OCI-LY1 (cell line): ENCODE data around the gene SLC38A8.

Experiments used
- H2AFZ ChIP-seq: fragments of 200-600 bp; sonication (generic), shearing (Covaris generic); 2 replicates; pipeline ENCODE4 v1.6.0; 2014; ENCODE audit warnings: antibody characterized with exemption, mild to moderate bottlenecking, low read length
- H3F3A ChIP-seq: fragments of 200-600 bp; sonication (generic), shearing (Covaris generic); 2 replicates; pipeline ENCODE4 v1.6.0; 2014; ENCODE audit warnings: mild to moderate bottlenecking, antibody characterized with exemption, low read length, moderate library complexity; ENCODE audit not compliant: insufficient read depth
- H3K27ac ChIP-seq: fragments of 200-600 bp; sonication (generic); 2 replicates; pipeline ENCODE4 v1.5.1; 2014; ENCODE audit warnings: low read length, mixed run types, mild to moderate bottlenecking, low read depth; ENCODE audit not compliant: poor library complexity, severe bottlenecking
- H3K27me3 ChIP-seq: fragments of 200-600 bp; sonication (generic); 2 replicates; pipeline ENCODE4 v1.6.0; 2014; ENCODE audit warnings: antibody characterized with exemption, mild to moderate bottlenecking, low read length, moderate library complexity; ENCODE audit not compliant: insufficient read depth
- H3K36me3 ChIP-seq: fragments of 200-600 bp; sonication (generic); 2 replicates; pipeline ENCODE4 v1.6.1; 2014; ENCODE audit warnings: mild to moderate bottlenecking, antibody characterized with exemption, low read length, moderate library complexity, mixed read lengths; ENCODE audit not compliant: insufficient read depth
- H3K4me1 ChIP-seq: fragments of 200-600 bp; sonication (generic); 2 replicates; pipeline ENCODE4 v1.5.1; 2014; ENCODE audit warnings: mild to moderate bottlenecking, low read length, moderate library complexity; ENCODE audit not compliant: insufficient read depth, severe bottlenecking
- H3K4me2 ChIP-seq: fragments of 200-600 bp; sonication (generic), shearing (Covaris generic); 2 replicates; pipeline ENCODE4 v1.6.1; 2014; ENCODE audit warnings: low read length
- H3K4me3 ChIP-seq: fragments of 200-600 bp; sonication (generic); 2 replicates; pipeline ENCODE4 v1.5.1; 2014; ENCODE audit warnings: low read length, low read depth, mild to moderate bottlenecking, mixed read lengths; ENCODE audit not compliant: poor library complexity, severe bottlenecking
- H3K79me2 ChIP-seq: fragments of 200-600 bp; shearing (Covaris generic); 2 replicates; pipeline ENCODE4 v1.6.1; 2016; ENCODE audit warnings: mixed run types, low read length, mixed read lengths; ENCODE audit not compliant: insufficient read depth
- H3K9ac ChIP-seq: fragments of 200-600 bp; sonication (generic), shearing (Covaris generic); 2 replicates; pipeline ENCODE4 v1.6.1; 2014; ENCODE audit warnings: mild to moderate bottlenecking, low read length, mixed read lengths
- H3K9me2 ChIP-seq: fragments of 200-600 bp; sonication (generic), shearing (Covaris generic); 2 replicates; pipeline ENCODE4 v1.6.1; 2014; ENCODE audit warnings: low read depth, mild to moderate bottlenecking, low read length, mixed read lengths
- H3K9me3 ChIP-seq: fragments of 200-600 bp; shearing (Covaris generic); 2 replicates; pipeline ENCODE4 v1.6.1; 2014; ENCODE audit warnings: low read length, mixed read lengths
- H4K20me1 ChIP-seq: fragments of 200-600 bp; sonication (generic), shearing (Covaris generic); 2 replicates; pipeline ENCODE4 v1.6.0; 2016; ENCODE audit warnings: mild to moderate bottlenecking, low read length; ENCODE audit not compliant: insufficient read depth
- EZH2 ChIP-seq: fragments of 200-600 bp; sonication (generic), shearing (Covaris generic); IDR thresholded peaks from 2 replicates; pipeline ENCODE4 v1.8.0; 2017; ENCODE audit warnings: borderline replicate concordance, mixed run types, mild to moderate bottlenecking, antibody characterized with exemption, low read length, moderate library complexity, mixed read lengths
- TF ChIP-seq, protein P1 (sequence below): fragments of 200-600 bp; sonication (generic), shearing (Covaris generic); IDR thresholded peaks from 2 replicates; pipeline ENCODE4 v1.5.1; 2017; ENCODE audit warnings: mild to moderate bottlenecking, antibody characterized with exemption, low read length, moderate library complexity, mixed read lengths

SLC38A8 gene

DNA sequence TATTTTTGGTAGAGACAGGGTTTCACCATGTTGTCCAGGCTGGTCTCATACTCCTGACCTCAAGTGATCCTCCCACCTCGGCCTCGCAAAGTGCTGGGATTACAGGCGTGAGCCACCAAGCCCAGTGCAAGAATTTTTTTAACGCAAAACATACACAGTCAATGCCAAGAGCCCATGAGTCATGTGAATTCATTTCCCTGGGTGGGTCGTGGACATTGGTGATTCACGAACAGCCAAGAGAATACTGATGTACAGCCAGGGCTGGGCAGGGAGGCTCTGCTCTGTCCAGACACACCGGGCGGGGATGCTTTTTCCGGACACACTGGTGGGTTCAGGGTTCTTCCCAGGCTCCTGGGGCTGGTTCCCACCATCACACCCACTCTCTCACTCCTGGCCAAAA lies 17.7 kb downstream of the SLC38A8 start:
- H4K20me1 ChIP-seq, result no peaks in the 10 kb centered on the region
- H3K79me2 ChIP-seq, result no peaks in the 10 kb centered on the region
- H3K9ac ChIP-seq, result no peak overlapping the region
- TF ChIP-seq EZH2, result no peak
- TF ChIP-seq, protein P1, sequence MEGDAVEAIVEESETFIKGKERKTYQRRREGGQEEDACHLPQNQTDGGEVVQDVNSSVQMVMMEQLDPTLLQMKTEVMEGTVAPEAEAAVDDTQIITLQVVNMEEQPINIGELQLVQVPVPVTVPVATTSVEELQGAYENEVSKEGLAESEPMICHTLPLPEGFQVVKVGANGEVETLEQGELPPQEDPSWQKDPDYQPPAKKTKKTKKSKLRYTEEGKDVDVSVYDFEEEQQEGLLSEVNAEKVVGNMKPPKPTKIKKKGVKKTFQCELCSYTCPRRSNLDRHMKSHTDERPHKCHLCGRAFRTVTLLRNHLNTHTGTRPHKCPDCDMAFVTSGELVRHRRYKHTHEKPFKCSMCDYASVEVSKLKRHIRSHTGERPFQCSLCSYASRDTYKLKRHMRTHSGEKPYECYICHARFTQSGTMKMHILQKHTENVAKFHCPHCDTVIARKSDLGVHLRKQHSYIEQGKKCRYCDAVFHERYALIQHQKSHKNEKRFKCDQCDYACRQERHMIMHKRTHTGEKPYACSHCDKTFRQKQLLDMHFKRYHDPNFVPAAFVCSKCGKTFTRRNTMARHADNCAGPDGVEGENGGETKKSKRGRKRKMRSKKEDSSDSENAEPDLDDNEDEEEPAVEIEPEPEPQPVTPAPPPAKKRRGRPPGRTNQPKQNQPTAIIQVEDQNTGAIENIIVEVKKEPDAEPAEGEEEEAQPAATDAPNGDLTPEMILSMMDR, result no peak
- H3K4me1 ChIP-seq, result no peaks in the 10 kb centered on the region
- peaks cover 11% of the 10 kb centered on the region; the same call in 1 of the 2 replicates for H3K27me3 ChIP-seq
- H3F3A ChIP-seq, result no peaks in the 10 kb centered on the region
- H3K9me2 ChIP-seq, result no peaks in the 10 kb centered on the region
- H2AFZ ChIP-seq, result no peak overlapping the region
- no peak overlapping the region for H3K4me3 ChIP-seq
- H3K4me2 ChIP-seq, result no peak overlapping the region
- H3K27ac ChIP-seq, result no peak overlapping the region
- H3K9me3 ChIP-seq, result peaks cover 10% of the 10 kb centered on the region
- H3K36me3 ChIP-seq, result no peaks in the 10 kb centered on the region; the same call in 1 of the 2 replicates

DNA sequence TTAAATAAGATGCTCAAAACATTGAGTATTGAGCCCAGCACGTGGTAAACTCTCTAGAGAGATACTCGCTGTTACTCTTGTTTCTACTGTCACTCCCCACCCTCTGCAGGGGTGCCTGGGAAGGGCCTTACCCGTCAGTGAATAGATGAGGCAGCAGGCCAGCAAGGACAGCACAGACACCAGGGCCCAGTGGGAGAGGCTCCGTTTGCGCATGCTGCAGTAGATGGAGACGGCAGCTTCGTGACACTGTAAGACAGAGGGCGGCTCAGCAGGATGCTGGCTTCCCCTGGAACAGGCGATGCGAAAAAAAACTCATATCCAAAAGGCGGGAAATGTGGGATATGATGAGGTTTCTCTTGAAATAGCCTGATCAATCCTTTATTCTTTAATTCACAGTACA lies 20.0 kb downstream of the SLC38A8 start:
- Histone ChIP-seq H3K27me3 (peaks cover 11% of the 10 kb centered on the region; the same call in 1 of the 2 replicates), H3K36me3 (no peaks in the 10 kb centered on the region; the same call in 1 of the 2 replicates), H3K27ac (no peak overlapping the region), H3K4me1 (no peaks in the 10 kb centered on the region), H3K4me2 (no peak overlapping the region), H3K9me2 (no peaks in the 10 kb centered on the region), H3K9ac (no peak overlapping the region), H4K20me1 (no peaks in the 10 kb centered on the region), H3F3A (no peaks in the 10 kb centered on the region), H2AFZ (no peak overlapping the region), H3K9me3 (peaks cover 10% of the 10 kb centered on the region), H3K4me3 (no peak overlapping the region), H3K79me2 (no peaks in the 10 kb centered on the region)
- TF ChIP-seq, protein P1, result no peak
- TF ChIP-seq EZH2, result no peak

DNA sequence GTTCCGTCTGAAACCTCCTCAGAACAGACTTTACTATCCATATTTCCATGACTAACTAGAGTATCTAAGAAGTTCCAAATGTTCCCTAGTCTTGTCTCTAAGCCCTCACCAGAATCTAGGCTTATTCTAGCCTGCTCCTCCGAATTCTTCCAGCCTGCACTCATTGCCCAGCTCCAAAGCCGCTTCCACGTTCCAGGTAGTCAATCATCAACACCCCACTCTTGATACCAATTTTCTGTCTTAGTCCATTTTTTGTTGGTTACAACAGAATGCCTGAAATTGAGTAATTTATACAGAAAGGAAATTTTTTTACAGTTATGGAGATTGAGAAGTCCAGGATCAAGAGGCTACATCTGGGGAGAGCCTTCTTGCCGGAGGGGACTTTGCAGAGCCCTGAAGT lies 21.1 kb downstream of the SLC38A8 start:
- no peak overlapping the region for H3K4me2 ChIP-seq
- no peaks in the 10 kb centered on the region for H3K4me1 ChIP-seq
- no peaks in the 10 kb centered on the region for H3K79me2 ChIP-seq
- H3F3A ChIP-seq, result no peaks in the 10 kb centered on the region
- no peaks in the 10 kb centered on the region for H3K9me2 ChIP-seq
- H3K27ac ChIP-seq, result no peak overlapping the region
- no peak overlapping the region for H3K9ac ChIP-seq
- H3K9me3 ChIP-seq, result peaks cover 10% of the 10 kb centered on the region
- H4K20me1 ChIP-seq, result no peaks in the 10 kb centered on the region
- peaks cover 11% of the 10 kb centered on the region; the same call in 1 of the 2 replicates for H3K27me3 ChIP-seq
- no peaks in the 10 kb centered on the region; the same call in 1 of the 2 replicates for H3K36me3 ChIP-seq
- TF ChIP-seq EZH2, result no peak
- TF ChIP-seq, protein P1, result no peak
- H3K4me3 ChIP-seq, result no peak overlapping the region
- no peak overlapping the region for H2AFZ ChIP-seq
